DMS153 (cell line): ENCODE results near the gene QRICH1.
"Not testable (repeated sequence)": the region's sequence is repeated elsewhere in the genome, so short reads cannot be mapped to it uniquely, and the experiment has no call there.

Experiments used
- DNase-seq: peaks from one replicate; lab custom pipeline; 2025; lab: John Stamatoyannopoulos, UW

Gene QRICH1

GRCh38 chr3:49017229-49017970, 76.5 kb downstream of the QRICH1 start:
- no peak for DNase-seq

- no peak for DNase-seq
Observed at GRCh38 chr3:49016414-49017228, 77.2 kb downstream of the QRICH1 start.

- no peak for DNase-seq
Observed at GRCh38 chr3:49015765-49016164, 78.1 kb downstream of the QRICH1 start.

- no peak for DNase-seq
Observed at GRCh38 chr3:49015072-49015471, 78.8 kb downstream of the QRICH1 start.

GRCh38 chr3:49013738-49014660, 79.9 kb downstream of the QRICH1 start:
- DNase-seq: no peak

GRCh38 chr3:49013113-49013737, 80.6 kb downstream of the QRICH1 start:
- DNase-seq: no peak

GRCh38 chr3:49012441-49013017, 81.3 kb downstream of the QRICH1 start:
- DNase-seq: no peak

- DNase-seq: no peak
Observed at GRCh38 chr3:49009396-49009795, 84.5 kb downstream of the QRICH1 start.

- not testable (repeated sequence) for DNase-seq
Observed at GRCh38 chr3:49008627-49009026, 85.2 kb downstream of the QRICH1 start.

GRCh38 chr3:49007771-49008528, 85.9 kb downstream of the QRICH1 start:
- DNase-seq: peak; percentile 23

GRCh38 chr3:49007068-49007770, 86.7 kb downstream of the QRICH1 start, which contains the start of gene WDR6:
Gene WDR6 (plus strand): TSS chr3:49007391. CDS start chr3:49007432, 41 bp downstream.
- peak; percentile 87 for DNase-seq

GRCh38 chr3:49006408-49007067, 87.3 kb downstream of the QRICH1 start:
- DNase-seq: no peak

GRCh38 chr3:49005998-49006397, 87.9 kb downstream of the QRICH1 start:
- no peak for DNase-seq

GRCh38 chr3:49005303-49005680, 88.6 kb downstream of the QRICH1 start:
- no peak for DNase-seq

GRCh38 chr3:49004352-49005302, 89.2 kb downstream of the QRICH1 start:
- DNase-seq: no peak

GRCh38 chr3:49001155-49001554, 92.7 kb downstream of the QRICH1 start:
- no peak for DNase-seq

GRCh38 chr3:48999085-48999858, 94.6 kb downstream of the QRICH1 start:
- peak; percentile 9 for DNase-seq
